PFSK-1 (cell line): Measurements from ENCODE around the gene WFIKKN1.

ENCODE experiments used
- POLR2AphosphoS5 ChIP-seq: IDR thresholded peaks from 2 replicates; pipeline ENCODE4 v1.6.1; 2012; ENCODE audit warnings: low read depth, mild to moderate bottlenecking, control low read depth, low read length, moderate library complexity
- TAF1 ChIP-seq: IDR thresholded peaks from 2 replicates; pipeline ENCODE4 v1.6.1; 2012; ENCODE audit warnings: low read length, control low read depth, borderline replicate concordance; ENCODE audit not compliant: insufficient read depth
- TF ChIP-seq, protein P1 (sequence below), 2 experiments: IDR thresholded peaks; 2 replicates each; pipeline versions ENCODE4 v1.6.1 to v1.8.0; 2011 to 2012; ENCODE audit warnings: low read depth in 2 of 2, low read length in 2 of 2, control low read depth in 1 of 2, inconsistent platforms in 1 of 2, mild to moderate bottlenecking in 1 of 2, moderate library complexity in 1 of 2; ENCODE audit not compliant: insufficient read depth in 1 of 2

DNA sequence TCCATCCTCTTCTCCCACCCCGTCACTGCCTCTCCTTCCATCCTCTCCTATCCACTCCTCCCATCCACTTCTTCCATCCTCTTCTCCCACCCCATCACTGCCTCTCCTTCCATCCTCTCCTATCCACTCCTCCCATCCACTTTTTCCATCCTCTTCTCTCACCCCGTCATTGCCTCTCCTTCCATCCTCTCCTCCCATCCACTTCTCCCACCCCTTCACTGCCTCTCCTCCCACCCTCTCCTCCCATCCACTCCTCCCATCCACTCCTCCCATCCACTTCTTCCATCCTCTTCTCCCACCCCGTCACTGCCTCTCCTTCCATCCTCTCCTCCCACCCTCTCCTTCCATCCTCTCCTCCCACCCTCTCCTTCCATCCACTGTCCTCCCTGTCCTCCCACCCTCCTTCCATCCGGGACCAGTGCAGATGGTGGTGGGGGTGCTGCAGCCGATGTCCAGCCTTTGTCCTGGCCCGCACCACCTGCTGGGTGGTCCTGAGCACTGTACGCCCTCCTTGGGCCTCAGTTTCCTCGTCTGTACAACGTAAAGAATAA, 1.1 kb downstream of the WFIKKN1 start:
- no peak for TF ChIP-seq TAF1
- TF ChIP-seq, protein P1, sequence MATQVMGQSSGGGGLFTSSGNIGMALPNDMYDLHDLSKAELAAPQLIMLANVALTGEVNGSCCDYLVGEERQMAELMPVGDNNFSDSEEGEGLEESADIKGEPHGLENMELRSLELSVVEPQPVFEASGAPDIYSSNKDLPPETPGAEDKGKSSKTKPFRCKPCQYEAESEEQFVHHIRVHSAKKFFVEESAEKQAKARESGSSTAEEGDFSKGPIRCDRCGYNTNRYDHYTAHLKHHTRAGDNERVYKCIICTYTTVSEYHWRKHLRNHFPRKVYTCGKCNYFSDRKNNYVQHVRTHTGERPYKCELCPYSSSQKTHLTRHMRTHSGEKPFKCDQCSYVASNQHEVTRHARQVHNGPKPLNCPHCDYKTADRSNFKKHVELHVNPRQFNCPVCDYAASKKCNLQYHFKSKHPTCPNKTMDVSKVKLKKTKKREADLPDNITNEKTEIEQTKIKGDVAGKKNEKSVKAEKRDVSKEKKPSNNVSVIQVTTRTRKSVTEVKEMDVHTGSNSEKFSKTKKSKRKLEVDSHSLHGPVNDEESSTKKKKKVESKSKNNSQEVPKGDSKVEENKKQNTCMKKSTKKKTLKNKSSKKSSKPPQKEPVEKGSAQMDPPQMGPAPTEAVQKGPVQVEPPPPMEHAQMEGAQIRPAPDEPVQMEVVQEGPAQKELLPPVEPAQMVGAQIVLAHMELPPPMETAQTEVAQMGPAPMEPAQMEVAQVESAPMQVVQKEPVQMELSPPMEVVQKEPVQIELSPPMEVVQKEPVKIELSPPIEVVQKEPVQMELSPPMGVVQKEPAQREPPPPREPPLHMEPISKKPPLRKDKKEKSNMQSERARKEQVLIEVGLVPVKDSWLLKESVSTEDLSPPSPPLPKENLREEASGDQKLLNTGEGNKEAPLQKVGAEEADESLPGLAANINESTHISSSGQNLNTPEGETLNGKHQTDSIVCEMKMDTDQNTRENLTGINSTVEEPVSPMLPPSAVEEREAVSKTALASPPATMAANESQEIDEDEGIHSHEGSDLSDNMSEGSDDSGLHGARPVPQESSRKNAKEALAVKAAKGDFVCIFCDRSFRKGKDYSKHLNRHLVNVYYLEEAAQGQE (IDR thresholded peaks at IDR 0.05; ENCODE audit: insufficient read depth in 1 of 2, low read depth in 2 of 2, low read length in 2 of 2), result no peak
- no peak for TF ChIP-seq POLR2AphosphoS5
